Hepatic stellate cell (primary cell): Measurements from ENCODE around the gene ZSCAN2.

Experiments
- DNase-seq: peaks from one replicate; pipeline ENCODE4 v3.0.0; 2011; ENCODE audit warnings: low spot score

ZSCAN2 gene

GRCh38 chr15:84598993-84599392 is 1.8 kb upstream of the ZSCAN2 start:
- DNase-seq: peak; percentile 66

DNA sequence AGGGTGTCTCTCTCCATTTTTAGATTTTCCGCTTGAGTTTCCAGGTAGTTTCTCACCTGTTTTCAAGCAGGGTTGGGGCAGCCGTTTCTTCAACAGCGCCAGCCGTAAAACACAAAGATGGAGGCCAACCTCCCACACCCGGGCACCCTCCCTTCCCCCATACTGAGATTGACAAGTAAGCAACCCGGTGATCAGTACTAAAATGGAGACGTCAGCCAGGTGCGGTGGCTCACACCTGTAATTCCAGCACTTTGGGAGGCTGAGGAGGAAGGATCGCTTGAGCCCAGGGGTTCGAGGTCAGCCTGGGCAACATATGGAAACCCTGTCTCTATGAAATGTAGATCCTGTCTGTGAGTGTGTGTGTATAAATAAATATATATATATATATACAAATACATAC is 903 bp upstream of the ZSCAN2 start:
- no peak for DNase-seq

DNA sequence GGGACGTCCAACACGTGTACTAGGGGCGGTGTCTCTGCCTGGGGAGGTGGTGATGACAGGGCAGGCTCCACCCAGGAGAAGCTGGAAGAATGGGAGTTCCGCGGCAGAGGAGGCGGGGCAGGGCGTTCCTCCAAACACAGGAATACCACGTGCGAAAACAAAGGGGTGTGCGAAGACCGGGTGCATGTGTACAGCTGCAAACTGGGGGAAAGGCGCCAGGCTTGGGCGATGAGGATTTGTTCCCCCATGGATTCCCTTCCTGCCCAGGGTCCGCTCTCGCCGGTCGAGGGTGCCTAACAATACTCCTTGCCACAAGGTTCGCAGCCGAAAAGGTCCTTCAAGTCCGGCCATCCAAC is 500 bp upstream of the ZSCAN2 start:
- peak; percentile 89 for DNase-seq

- DNase-seq: no peak
Measured at GRCh38 chr15:84601555-84601838, 688 bp downstream of the ZSCAN2 start.

- no peak for DNase-seq
Measured at GRCh38 chr15:84603630-84604379, 3.0 kb downstream of the ZSCAN2 start.

DNA sequence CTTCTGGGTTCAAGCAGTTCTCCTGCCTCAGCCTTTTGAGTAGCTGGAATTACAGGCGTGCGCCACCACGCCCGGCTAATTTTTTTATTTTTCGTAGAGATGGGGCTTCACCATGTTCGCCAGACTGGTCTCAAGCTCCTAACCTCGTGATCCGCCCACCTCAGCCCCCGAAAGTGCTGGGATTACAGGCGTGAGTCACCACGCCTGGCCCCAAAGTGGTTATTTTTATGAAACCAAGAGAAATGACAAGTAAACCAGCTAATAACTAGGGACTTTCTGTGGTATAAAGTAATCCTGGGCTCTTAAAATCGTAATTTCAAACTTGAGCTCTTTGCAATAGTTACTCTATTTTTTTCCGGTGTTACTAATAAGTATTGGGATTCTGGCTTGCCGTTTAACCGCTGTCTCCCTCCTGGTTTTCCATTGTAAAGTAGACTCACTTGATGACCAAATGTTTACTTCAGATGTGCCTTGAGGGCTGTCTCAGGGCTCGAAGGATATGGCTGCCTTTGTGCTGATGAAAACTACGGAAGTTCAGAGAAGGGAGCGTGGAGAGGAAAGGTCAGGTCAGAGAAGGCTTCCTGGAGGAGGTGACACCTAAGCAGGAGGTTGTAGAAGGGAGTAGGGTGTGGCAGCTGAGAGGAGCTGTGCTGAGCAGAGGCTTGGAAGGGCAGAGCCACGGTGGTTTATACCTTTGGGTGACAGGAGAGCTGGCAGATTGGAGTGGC is 4.2 kb downstream of the ZSCAN2 start:
- DNase-seq: no peak

DNA sequence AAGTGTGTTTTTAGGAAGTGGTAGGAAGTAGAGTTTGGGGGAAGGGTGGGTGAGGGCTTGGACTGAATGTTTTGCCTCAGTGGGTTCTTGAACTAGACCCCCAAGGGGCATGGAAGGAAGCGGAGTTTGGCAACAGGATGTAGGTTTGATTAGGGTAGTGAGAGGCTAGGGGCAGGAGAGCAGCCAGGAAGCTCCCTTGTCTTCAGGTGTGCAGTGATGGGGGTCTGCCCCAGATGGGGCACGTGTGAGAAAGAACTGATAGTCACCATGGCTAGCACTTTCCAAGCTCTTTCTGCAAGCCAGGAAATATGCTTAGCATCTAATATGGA is 4.7 kb downstream of the ZSCAN2 start:
- DNase-seq: no peak

GRCh38 chr15:84606653-84607120 is 5.9 kb downstream of the ZSCAN2 start:
- no peak for DNase-seq

DNA sequence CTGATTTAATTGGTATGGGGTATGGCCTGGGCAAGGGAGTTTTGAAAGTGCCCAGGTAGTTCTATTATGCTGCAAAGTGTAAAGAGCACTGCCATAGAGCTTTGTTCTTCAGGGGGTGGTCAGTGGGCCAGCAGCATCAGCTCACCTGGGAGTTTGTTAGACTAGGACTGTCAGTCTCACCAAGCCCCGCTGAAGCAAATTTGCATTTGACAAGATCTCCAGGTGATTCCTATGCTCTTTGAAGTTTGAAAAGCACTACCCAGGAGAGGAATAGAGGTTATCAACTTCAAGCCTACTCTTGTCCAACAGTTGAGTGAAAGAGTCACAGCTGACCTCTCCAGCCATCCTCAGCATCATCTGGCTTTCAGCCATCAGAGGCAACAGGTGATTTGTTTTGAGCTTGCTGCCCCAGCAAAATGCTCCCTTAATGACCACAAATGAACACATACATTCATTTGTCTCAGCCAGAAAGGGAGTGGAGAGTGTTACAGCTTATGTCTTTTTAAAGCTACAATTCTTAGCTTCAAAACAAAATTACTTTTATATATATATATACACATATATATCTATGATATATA is 8.0 kb downstream of the ZSCAN2 start:
- no peak for DNase-seq

DNA sequence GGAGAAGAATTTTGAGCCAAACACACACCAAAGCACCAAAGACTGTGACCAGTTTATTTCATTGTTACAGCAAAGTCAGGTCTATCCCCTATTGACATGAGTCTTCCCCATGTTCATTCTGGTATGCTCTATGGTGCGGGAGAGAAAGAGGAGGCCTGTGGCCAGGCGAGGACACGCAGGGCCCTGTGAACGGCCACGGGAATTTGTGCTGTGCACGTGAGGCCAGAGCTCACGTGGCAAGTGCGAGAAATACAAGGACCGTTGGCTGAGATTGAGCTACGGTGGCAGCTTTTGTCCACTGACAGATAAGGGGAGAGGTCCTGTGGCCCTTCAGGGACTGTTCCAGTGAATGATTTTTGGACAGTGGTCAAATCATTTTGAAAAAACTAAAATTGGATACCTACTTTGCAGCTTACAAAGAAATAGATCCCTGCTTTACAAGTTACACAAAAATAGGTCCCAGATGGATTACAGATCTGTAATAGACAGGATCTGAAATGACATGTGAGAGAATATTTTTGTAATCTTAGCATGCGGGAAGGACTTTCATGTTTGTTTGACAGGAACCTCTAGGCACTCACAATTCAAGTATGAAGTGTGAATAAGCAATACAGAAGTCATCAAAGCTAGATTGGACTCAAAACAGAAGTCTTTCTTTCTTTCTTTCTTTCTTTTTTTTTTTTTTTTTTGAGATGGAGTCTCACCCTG is 9.2 kb downstream of the ZSCAN2 start:
- DNase-seq: no peak

- DNase-seq: no peak
Measured at GRCh38 chr15:84611631-84612030, 10.8 kb downstream of the ZSCAN2 start.

DNA sequence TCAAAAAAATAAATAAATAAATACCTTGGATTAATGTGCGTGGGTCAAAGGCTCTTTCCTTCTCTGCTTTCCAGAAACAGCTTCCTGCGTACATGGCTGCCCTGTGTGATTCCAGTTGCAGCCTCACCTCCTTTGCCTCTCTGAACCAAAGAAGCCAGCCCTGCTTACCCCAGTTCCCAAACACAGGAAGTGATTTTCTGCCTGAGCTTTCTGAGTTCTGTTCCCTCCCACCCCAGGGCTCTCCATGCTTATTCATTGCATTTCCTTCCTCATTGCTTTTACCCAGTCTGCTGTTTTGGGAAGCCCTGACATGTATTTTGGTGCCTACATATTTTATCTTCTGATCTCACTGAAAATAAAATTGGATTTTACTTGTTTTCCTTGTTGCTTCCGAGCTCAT is 15.4 kb downstream of the ZSCAN2 start:
- DNase-seq: no peak

GRCh38 chr15:84620626-84621025 is 19.8 kb downstream of the ZSCAN2 start:
- no peak for DNase-seq

GRCh38 chr15:84621358-84621979 is 20.7 kb downstream of the ZSCAN2 start:
- no peak for DNase-seq

GRCh38 chr15:84624359-84624758 is 23.6 kb downstream of the ZSCAN2 start:
- no peak for DNase-seq

- no peak for DNase-seq
Measured at GRCh38 chr15:84625123-84625522, 24.3 kb downstream of the ZSCAN2 start.

DNA sequence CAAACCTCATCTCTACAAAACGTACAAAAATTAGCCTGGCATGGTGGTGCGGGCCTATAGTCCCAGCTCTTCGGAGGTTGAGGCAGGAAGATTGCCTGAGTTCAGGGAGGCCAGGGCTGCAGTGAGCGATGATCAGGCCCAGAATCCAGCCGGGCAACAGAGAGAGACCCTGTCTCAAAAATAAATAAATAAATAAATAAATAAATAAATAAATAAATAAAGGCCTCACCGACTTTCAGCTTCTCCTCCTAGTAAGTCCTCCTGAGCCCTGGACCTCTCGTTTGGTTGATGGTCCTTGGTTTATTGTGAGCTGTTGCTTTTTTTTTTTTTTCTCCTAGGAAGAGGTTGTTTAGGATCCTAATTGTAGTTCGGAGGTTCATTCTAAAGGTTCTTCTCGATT is 28.2 kb downstream of the ZSCAN2 start:
- no peak for DNase-seq

DNA sequence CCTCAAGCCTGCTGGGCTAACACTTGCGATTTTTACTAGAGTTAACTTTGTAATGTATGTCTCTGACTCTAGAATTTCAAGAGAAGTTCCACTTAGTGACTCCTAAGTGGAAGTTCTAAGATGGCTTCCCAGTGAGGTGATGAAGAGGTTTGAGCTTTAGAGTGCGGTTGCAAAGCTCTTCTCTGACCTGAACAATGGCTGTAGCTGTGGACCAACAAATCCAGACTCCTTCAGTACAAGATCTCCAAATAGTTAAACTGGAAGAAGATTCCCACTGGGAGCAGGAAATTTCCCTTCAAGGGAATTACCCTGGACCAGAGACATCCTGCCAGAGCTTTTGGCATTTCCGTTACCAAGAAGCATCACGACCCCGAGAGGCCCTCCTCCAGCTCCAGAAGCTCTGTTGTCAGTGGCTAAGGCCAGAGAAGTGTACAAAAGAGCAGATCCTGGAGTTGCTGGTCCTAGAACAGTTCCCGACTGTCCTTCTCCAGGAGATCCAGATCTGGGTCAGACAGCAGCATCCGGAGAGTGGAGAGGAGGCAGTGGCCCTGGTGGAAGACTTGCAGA is 31.0 kb downstream of the ZSCAN2 start:
- DNase-seq: no peak

GRCh38 chr15:84633311-84634227 is 32.8 kb downstream of the ZSCAN2 start:
- DNase-seq: peak; percentile 50

GRCh38 chr15:84634228-84634837 is 33.5 kb downstream of the ZSCAN2 start:
- no peak for DNase-seq

GRCh38 chr15:84638103-84638502 is 37.3 kb downstream of the ZSCAN2 start:
- DNase-seq: no peak
